ENCODE measurements around the gene MID1.
"Not testable (repeated sequence)": the region's sequence is repeated elsewhere in the genome, so short reads cannot be mapped to it uniquely, and the experiment has no call there.

The MID1 gene

GRCh38 chrX:10589098-10589497 lies 31.3 kb downstream of the MID1 start:
- no peak overlapping the region for H3K27ac ChIP-seq

GRCh38 chrX:10584882-10585281 lies 35.5 kb downstream of the MID1 start:
- H3K27ac ChIP-seq, result not testable (repeated sequence)

More at GRCh38 chrX:10589098-10589497, 31.3 kb downstream of the MID1 start:
- TF ChIP-seq CTCF (IDR thresholded peaks at IDR 0.05) (no peak), ZFX (IDR thresholded peaks at IDR 0.05; ENCODE audit: borderline replicate concordance) (no peak)

- H3K27ac ChIP-seq, result no peak overlapping the region
- TF ChIP-seq ZFX (IDR thresholded peaks at IDR 0.05; ENCODE audit: borderline replicate concordance) (no peak), CTCF (IDR thresholded peaks at IDR 0.05) (no peak)
Measured at GRCh38 chrX:10582945-10583344, 37.4 kb downstream of the MID1 start.

- H3K27ac ChIP-seq, result no peak overlapping the region
Measured at GRCh38 chrX:10582215-10582733, 38.1 kb downstream of the MID1 start.

GRCh38 chrX:10579112-10580011 lies 41.0 kb downstream of the MID1 start:
- no peak for TF ChIP-seq ZFX (IDR thresholded peaks at IDR 0.05; ENCODE audit: borderline replicate concordance)
- H3K27ac ChIP-seq, result no peak overlapping the region

More at GRCh38 chrX:10582215-10582733, 38.1 kb downstream of the MID1 start:
- TF ChIP-seq CTCF (IDR thresholded peaks at IDR 0.05) (no peak), ZFX (IDR thresholded peaks at IDR 0.05; ENCODE audit: borderline replicate concordance) (no peak)

- no peak overlapping the region for H3K27ac ChIP-seq
- no peak for TF ChIP-seq ZFX (IDR thresholded peaks at IDR 0.05; ENCODE audit: borderline replicate concordance)
- TF ChIP-seq CTCF (IDR thresholded peaks at IDR 0.05), result no peak
Measured at GRCh38 chrX:10578527-10578926, 41.9 kb downstream of the MID1 start.

GRCh38 chrX:10577853-10578252 lies 42.5 kb downstream of the MID1 start:
- H3K27ac ChIP-seq, result no peak overlapping the region
- TF ChIP-seq ZFX (IDR thresholded peaks at IDR 0.05; ENCODE audit: borderline replicate concordance), result no peak
- no peak for TF ChIP-seq CTCF (IDR thresholded peaks at IDR 0.05)

- TF ChIP-seq CTCF (IDR thresholded peaks at IDR 0.05) (no peak), ZFX (IDR thresholded peaks at IDR 0.05; ENCODE audit: borderline replicate concordance) (no peak)
- H3K27ac ChIP-seq, result no peak overlapping the region
Measured at GRCh38 chrX:10576777-10577447, 43.5 kb downstream of the MID1 start.
